ENCODE data around the gene GRIA4. TPM values are rescaled to one million over a fixed set of nuclear protein-coding genes. Genes with fewer than 3 reads are reported as not detected.

The GRIA4 gene
- total and polyA plus RNA-seq, 7 donors, result 0.23 to 6.6 (median 1.9) TPM

DNA sequence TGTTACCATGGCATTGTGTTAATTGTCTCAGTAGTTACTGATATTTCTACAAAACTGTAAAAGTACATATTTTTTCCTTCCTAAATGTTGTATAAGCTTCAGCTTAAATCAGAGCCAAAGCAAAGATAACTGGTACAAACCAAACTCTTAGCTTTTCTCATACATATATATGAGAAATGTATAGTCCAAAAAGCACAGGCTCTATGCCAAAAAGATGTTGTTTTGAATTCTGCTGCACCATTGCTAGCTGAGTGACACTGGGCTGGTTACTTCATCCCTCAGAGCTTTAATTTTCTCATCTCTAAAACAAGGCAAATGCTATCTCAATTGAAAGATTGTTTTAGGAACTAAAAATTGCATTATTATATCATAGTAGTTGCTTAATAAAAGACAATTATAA is 6.7 kb upstream of the GRIA4 start:
- Histone ChIP-seq H3K4me3 (no peak overlapping the region), H3K27me3 (no peaks in the 10 kb centered on the region), H3K4me1 (no peaks in the 10 kb centered on the region), H3K27ac (no peak overlapping the region), H3K36me3 (no peaks in the 10 kb centered on the region), H3K9me3 (no peaks in the 10 kb centered on the region)
- TF ChIP-seq POLR2A (IDR thresholded peaks at IDR 0.05), result no peak
- TF ChIP-seq, protein P1, sequence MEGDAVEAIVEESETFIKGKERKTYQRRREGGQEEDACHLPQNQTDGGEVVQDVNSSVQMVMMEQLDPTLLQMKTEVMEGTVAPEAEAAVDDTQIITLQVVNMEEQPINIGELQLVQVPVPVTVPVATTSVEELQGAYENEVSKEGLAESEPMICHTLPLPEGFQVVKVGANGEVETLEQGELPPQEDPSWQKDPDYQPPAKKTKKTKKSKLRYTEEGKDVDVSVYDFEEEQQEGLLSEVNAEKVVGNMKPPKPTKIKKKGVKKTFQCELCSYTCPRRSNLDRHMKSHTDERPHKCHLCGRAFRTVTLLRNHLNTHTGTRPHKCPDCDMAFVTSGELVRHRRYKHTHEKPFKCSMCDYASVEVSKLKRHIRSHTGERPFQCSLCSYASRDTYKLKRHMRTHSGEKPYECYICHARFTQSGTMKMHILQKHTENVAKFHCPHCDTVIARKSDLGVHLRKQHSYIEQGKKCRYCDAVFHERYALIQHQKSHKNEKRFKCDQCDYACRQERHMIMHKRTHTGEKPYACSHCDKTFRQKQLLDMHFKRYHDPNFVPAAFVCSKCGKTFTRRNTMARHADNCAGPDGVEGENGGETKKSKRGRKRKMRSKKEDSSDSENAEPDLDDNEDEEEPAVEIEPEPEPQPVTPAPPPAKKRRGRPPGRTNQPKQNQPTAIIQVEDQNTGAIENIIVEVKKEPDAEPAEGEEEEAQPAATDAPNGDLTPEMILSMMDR (IDR thresholded peaks at IDR 0.05), result no peak
- TF ChIP-seq POLR2AphosphoS5 (IDR thresholded peaks at IDR 0.05), result no peak
- TF ChIP-seq EP300 (IDR thresholded peaks at IDR 0.05), result no peak
- intact Hi-C loops (cut with DNase I), result no loop called here
- no peak for DNase-seq

DNA sequence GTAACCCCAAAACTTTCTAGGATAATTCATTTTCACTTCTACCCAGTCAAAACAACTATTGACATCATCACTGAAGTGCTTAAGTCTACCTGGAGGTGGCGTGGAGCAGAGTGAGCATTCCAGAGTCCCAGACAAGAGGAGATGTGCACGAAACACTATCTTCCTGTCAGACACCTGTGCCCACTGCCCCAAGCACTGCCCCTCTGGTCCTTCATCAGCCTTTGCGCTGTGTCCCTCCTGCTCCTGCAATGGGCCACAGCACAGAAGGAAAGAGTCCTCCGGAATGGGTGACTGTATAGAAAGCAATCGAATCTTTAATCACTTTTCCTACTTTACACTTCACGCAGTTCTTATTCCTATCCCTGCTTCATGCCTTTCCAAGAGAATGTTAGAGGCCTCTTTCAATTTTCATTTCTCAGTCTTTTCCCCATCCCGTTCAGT is 512 bp upstream of the GRIA4 start:
- no peak for DNase-seq
- WGBS, 2 donors, result 11 to 18% methylated on average over 7 of the region's 7 CpGs
- Histone ChIP-seq H3K27me3 (peaks cover 4 to 47% (median 6%) of the 10 kb centered on the region in 3 donors), H3K4me1 (peaks cover 0 to 20% (median 10%) of the 10 kb centered on the region in 4 donors), H3K4me3 (peak overlapping the region in 2 of 4 donors; percentile 41 to 45), H3K36me3 (no peaks in the 10 kb centered on the region), H3K9me3 (no peaks in the 10 kb centered on the region), H3K27ac (peak overlapping the region in 1 of 4 donors; percentile 46)
- intact Hi-C loops (cut with DNase I), result no loop called here
- no peak for TF ChIP-seq POLR2A (IDR thresholded peaks at IDR 0.05)
- TF ChIP-seq POLR2AphosphoS5 (IDR thresholded peaks at IDR 0.05), result no peak
- TF ChIP-seq, protein P1 (IDR thresholded peaks at IDR 0.05), result no peak
- no peak for TF ChIP-seq EP300 (IDR thresholded peaks at IDR 0.05)

DNA sequence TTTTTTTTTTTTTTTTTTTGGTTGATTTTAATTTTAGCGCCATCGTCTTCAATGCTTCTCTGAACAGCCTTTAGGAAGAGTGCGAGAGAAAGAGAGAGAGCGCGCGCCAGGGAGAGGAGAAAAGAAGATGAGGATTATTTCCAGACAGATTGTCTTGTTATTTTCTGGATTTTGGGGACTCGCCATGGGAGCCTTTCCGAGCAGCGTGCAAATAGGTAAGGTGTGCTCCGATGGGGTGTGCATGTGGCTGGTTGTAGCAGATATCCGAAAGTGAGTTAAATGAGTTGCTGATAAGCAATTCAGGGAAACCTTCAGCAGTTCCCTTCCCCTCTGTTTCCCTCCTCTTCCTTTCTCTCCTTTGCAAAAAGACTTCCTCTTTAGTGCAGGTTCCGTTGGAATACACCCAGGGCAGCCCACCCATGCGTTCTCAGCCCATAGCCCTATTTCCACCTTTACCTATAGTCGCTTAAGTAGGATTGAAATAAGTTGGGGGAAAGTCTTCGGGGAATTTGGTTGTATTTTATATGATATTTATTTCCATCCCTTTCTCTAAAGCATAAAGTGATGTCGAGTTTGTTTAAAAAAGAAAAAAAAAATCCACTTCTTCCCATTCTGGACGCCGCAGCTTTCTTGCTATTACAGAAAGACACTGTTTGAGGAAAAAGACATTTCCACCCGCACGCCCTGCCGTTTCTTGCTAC is 1.1 kb downstream of the GRIA4 start:
- H3K4me3 ChIP-seq, result peak overlapping the region in 3 of 4 donors; percentile 34 to 45 (median 41)

DNA sequence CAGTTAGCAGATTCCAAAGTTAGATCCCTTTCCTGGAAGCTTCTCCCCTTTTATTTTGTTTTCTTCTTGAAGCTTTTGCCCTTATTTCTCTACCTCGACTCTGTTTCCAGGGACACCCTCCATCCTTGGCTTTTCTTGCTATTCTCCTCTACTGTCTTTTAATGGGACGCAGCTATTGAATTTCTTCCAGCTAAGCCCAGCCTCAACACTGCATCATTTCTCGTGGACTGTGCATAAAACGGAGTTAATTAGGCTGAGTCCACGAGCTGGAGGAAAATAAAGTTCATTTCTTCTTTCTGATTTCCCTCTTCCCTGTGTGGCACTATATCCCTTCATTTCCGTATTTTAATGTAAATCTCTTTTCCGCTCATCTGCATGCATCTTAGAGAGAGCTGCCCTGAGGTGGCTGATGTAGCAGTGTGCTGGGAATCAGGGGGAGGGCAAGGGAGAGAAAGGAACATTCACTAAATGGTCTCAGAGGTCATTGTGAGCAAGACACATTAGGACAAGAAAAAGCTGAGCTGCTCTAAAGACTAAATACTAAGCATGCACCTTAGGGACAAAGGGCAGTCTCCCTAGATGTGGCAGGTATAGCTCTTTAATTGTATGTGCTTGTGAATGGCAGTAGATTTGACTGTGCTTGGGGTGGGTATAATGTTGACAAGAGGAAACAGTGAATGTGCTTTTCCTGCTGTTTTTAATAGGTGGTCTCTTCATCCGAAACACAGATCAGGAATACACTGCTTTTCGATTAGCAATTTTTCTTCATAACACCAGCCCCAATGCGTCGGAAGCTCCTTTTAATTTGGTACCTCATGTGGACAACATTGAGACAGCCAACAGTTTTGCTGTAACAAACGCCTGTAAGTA is 1.9 kb downstream of the GRIA4 start:
- peak overlapping the region in 2 of 4 donors; percentile 5 to 46 for H3K27ac ChIP-seq
- 36 to 59% methylated on average over 12 of the region's 12 CpGs for WGBS, 2 donors
- intact Hi-C loops (cut with DNase I), result no loop called here
- no peak for DNase-seq
- H3K4me3 ChIP-seq, result peak overlapping the region in 3 of 4 donors; percentile 10 to 45 (median 41)
- H3K27me3 ChIP-seq, result peaks cover 4 to 47% (median 6%) of the 10 kb centered on the region in 3 donors
- H3K4me1 ChIP-seq, result peaks cover 0 to 20% (median 10%) of the 10 kb centered on the region in 4 donors
- no peak for TF ChIP-seq EP300 (IDR thresholded peaks at IDR 0.05)
- TF ChIP-seq POLR2A (IDR thresholded peaks at IDR 0.05), result no peak
- no peak for TF ChIP-seq POLR2AphosphoS5 (IDR thresholded peaks at IDR 0.05)
- TF ChIP-seq, protein P1 (IDR thresholded peaks at IDR 0.05), result no peak
- no peaks in the 10 kb centered on the region for H3K9me3 ChIP-seq
- no peaks in the 10 kb centered on the region for H3K36me3 ChIP-seq

More for the DNA sequence above, 1.1 kb downstream of the GRIA4 start:
- TF ChIP-seq EP300 (IDR thresholded peaks at IDR 0.05) (no peak), POLR2A (IDR thresholded peaks at IDR 0.05) (no peak), POLR2AphosphoS5 (IDR thresholded peaks at IDR 0.05) (no peak)
- TF ChIP-seq, protein P1 (IDR thresholded peaks at IDR 0.05), result no peak
- no peak for DNase-seq
- peak overlapping the region in 1 of 4 donors; percentile 46 for H3K27ac ChIP-seq
- peaks cover 0 to 20% (median 10%) of the 10 kb centered on the region in 4 donors for H3K4me1 ChIP-seq
- WGBS, 2 donors, result 11 to 15% methylated on average over 21 of the region's 21 CpGs
- H3K36me3 ChIP-seq, result no peaks in the 10 kb centered on the region
- peaks cover 4 to 47% (median 6%) of the 10 kb centered on the region in 3 donors for H3K27me3 ChIP-seq
- no peaks in the 10 kb centered on the region for H3K9me3 ChIP-seq
- intact Hi-C loops (cut with DNase I), result no loop called here

All from sigmoid colon (tissue), 7 donors.